GM19240 (cell line): ENCODE data around the gene PPP5C.
"Not testable (repeated sequence)": the region's sequence is repeated elsewhere in the genome, so short reads cannot be mapped to it uniquely, and the experiment has no call there.

Source experiments
- DNase-seq: peaks from one replicate; pipeline ENCODE4 v3.0.0; 2011; ENCODE audit warnings: low spot score; ENCODE audit not compliant: insufficient read length

PPP5C gene

DNA sequence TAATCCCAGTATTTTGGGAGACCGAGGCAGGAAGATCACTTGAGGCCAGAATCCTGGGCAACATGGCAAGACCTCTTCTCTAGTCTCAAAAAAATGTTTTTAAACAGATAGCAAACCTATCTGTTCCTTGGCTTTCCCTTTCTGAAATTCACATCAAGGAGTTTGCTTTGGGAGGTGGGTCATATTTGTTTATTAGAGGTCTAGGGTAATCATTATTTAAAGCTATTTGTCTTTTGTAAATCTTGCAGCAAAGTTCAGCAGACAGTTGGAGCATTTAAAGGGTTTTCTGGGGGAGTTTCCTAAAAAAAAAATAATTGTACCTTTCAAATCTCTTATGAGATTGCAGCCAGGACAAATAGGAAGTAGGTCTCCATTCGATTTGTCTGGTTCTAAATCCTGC, 17.5 kb downstream of the PPP5C start:
- DNase-seq: no peak

DNA sequence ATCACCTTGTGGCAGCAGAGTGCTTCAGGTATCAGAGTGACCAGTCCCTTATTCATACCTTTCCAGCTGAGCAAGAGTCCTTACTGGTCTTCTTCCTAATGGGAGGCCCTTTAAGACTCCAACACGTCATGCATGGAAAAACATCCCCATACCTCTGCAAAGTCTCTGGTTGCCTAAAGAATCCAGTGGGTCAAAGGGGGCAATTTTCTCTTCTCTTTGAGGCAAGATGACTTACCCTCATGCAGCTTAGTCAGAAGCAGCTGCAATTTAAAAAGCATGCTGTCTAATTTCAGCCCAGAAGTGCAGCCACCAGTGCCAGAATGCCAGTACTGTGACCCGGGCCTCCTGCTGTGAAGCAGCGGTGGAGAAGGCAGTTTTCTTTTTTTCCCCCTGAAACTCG, 18.7 kb downstream of the PPP5C start:
- no peak for DNase-seq

DNA sequence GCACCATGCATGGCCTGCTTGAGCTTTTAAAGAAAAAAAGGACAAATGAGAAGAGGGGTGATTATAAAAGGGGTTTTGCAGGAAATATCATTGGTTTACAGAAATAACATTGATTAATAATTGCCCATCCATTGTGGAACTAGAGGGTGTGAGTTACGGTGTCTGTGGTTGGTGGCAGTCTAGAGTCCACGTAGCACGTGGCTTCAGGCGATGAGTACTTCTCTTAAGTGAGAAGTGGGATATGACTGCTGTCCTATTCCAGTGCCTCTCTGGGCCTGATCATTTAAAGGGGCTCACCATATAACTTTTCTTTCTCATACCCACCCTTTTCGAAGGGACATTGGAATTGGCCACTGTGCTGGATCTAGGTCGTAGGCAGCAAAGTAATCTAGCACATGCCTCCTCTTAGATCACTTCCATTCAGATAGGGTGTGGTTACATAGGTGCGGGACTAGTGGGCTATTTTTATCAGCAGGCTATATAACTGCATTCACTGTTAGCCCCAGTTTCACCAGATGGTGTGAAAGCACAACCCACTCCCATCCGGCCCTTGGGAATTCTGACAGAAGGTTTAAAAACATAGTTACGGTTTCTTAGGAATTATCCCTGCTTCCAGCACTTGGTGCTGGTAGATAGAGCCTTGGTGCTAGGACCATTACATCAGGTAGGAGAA, 19.9 kb downstream of the PPP5C start:
- DNase-seq: no peak

DNA sequence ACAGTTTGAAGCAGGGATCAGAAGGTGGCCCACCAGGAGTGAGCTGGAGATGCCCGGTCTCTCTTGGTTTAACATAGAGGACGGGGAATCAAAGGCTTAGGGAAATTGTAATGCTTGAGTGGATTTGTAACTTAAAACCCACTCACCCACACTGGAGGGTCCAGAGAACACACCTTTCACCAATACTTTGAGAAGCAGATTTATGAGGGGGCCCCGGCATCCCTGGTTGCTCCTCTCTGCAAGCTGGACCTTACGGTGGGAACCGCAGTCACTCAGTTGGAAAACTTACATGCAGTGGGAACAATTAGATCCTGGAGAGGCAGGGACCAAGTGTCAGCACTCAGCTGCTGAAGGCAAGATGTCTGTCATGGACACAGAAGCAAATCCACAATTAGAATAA, 20.5 kb downstream of the PPP5C start:
- DNase-seq: no peak

DNA sequence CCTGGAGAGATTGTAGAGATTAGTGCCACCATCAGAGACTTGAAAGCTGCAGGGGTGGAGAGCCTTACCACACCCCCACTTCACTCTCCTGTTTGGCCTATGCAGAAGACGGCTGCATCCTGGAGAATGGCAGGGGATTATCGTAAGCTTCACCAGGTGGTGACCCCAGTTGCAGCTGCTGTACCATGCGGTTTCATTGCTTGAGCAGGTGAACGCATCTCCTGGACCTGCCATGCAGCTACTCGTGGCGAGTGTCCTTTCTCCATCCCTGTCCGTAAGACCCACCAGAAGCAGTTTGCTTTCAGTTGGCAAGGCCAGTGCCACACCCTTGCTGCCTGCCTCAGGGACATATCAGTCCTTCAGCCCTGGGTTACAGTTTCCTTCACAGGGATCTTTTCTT, 21.2 kb downstream of the PPP5C start:
- no peak for DNase-seq

DNA sequence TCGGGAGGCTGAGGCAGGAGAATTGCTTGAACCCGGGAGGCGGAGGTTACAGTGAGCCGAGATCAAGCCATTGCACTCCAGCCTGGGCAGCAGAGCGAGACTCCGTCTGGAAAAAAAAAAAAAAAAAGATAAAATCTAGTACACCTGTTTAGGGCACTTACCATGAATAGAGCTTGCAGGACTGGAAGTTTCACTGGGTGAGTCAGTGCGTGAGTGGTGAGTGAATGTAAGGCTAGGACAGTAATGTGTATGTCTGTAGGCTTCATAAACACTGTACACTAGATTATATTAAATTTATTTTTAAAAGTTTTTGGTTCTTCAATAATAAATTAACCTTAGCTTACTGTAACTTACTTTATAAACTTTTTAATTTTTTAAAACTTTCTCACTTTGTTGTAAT, 22.9 kb downstream of the PPP5C start:
- DNase-seq: no peak

DNA sequence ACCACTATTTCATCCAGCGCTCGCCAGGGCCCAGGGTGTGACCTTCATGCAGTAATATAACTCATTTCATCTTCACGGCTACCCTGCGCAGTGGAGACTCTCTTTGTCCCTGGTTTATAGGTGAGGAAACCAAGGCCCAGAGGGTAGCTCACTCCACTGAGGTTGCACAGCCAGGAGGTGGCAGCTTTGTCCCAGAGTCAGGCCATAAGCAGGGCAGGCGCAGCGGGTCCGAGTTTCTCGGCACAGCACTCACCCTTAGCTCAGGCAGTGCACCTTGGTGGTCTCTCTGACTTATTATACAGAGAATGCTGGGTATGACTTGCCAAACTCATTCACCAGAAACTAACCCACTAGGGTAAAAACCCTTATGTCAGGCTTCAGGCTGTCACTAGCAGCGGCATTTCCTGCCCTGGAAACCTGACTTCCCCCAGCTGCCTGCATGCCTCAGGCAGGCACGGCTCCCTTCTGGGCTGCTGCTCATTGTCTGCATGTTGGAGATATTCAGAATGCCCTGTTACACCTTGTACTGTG, 24.5 kb downstream of the PPP5C start:
- no peak for DNase-seq

DNA sequence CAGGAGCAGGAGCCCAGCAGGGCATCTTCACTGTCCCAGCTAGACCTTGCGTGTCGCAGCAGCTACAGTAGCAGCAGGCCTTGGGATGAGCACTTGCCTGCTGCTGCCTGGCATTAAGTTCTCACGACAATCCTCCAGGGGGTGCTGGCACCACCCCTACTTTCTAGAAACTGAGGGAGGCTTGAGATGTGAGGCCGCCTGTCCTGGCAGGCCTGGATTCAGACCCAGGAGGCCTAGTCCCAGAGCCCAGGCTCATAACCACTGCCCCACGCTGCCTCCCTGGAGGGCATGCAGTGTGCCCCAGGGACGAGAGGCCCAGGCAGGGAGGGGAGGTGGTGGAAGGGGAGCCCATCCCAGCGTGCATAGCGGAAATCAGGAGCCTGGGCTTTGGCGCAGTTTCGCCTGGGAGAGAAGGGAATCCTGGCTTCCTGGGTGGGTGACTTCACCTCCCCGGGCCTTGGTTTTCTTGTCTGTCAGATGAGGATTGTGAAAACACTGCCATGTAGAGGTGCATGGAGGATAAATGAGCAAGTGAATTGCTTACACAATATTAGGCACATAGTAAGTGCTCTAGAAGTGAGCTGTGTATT, 26.1 kb downstream of the PPP5C start:
- DNase-seq: no peak

DNA sequence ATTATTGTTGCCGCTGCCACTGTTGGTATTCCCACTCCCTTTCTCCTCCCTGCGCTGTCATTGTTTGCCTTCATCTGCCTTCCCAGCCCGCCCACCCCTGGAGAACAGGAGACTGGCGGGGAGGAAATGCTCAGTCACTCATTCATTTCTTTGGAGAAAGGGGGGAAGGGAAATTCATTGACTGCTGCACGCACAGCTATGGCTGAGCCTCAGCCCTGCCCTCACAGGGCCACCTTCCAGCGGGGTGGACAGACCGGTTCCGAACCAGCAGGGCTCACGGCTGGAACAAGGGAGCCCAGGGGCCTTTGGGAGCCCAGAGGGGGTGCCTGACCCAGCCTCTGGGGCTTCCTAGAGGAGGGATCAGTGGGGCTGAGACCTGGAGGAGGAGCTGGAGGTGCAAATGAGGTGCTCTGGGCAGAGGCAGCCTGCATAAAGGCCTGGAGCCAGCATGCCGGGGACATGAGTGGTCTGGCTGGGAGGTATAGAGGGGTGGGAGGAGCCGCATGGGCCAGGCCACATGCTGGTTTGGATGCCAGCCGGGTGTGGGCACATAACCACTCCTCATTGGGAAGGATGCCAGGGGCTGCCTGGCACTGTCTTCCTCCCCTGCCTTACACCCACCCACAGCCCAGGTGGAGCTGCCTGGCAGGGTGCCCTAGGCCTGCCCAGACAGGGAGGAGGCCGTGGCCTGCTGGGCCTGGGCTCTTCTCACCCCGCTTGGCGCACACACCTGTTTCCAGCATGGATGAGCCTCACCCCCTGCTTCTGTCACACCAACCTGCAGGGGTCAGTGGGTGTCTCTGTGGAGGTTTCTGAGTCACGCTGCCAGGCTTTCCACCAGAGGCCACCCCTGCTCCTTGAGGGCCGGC, 26.8 kb downstream of the PPP5C start:
- DNase-seq: no peak

DNA sequence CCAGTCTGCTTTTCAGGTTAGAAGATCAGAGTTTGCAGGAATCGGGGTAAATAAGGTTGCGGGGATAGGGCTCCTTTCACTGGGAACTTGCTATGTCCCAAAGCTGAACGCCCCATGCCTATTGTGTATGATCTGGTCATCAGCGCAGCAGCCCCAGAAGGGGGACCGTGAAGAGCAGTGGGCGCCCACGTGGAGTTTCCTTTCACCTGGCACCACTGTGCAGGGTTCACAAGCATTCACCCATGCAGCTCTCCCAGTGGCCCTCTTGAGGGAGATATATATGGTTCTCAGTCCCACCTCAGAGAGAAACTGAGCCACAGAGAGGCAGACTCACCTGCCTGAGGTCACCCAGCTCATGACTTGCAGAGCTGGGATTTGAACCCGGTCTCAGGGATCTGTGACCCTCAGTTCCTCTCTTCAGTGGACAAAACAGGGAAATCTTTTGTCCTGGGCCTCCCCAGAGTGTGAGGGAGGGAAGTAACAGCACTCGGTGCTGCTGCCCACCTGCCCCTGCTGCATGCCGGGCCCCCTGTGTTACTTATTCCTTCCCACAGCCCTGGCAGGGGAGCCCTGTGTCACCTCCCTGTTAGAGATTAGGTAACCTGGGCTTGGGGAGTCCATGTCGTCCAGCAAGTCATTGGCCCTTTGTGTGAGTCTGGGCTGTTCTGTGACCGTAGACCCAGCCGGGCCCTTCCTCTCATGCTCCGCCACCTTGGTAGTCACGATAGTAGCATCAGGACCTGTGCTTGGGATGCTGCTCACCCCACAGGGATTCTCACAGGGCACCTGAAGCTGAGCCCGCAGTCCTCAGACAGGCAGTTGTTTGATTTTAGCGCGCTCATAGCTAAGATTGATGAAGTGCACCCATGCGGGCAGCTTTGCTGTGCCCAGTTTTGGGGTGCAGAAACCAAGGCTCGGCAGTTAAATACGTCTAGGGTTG, 27.9 kb downstream of the PPP5C start:
- DNase-seq: no peak

DNA sequence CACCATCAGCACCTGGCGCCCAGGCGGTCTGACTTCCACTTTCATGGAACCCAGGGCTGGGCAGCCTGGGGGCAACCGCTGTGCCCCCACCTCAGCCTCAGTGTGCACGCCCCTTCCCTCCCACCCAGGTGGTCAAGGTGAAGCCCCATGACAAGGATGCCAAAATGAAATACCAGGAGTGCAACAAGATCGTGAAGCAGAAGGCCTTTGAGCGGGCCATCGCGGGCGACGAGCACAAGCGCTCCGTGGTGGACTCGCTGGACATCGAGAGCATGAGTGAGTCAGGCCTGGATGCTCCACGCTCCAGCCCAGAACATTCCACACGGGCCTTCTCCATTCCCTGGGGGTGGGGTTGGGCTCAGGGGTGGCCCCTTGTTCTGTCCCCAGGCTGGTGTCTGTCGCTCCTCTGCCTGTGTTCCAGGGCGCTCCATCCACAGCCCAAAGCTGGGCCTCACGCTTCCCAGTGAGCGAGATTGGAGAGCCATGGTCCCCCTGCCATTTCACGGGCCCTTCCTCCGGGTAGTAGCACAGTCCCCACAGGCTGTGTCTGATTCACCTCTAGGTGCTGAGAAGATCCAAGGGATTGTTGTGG, 28.7 kb downstream of the PPP5C start:
- DNase-seq: not testable (repeated sequence)

DNA sequence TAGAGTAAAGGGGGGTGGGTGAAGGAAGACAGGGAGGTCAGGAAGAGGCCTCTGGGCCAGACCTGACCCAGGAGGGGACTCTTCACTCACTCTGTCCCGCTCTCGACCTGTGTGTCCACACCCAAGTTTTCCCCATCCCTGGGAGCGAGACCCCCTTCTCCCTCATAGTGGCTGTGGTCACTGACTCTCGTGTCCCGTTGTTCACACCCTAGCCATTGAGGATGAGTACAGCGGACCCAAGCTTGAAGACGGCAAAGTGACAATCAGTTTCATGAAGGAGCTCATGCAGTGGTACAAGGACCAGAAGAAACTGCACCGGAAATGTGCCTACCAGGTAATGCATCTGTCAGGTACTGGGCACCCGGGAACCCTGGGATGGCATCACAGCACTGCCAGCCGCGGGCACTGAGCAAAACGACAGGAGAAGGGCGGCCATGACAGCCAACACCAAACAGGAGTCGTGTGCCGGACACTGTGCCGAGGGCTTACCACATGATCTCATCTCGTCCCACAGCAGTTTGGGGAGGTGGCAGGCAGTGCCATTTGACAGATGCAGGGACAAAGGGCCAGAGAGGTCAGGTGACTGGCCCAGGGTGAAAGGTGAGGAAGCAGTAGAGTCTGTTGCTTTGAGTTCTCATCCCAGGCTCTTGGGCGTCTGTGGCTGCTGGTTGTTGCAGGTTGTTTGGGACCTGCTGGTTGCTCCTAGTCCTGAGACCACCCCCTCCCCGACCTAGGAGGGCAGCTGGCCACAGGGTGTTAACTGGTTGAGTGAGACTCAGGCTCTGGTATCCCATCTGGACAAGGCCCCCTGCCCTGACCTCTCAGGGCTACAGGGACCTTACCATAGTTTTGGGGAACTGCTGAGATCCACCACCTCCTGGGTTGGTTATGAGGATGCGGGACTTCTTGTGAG, 29.6 kb downstream of the PPP5C start:
- no peak for DNase-seq

DNA sequence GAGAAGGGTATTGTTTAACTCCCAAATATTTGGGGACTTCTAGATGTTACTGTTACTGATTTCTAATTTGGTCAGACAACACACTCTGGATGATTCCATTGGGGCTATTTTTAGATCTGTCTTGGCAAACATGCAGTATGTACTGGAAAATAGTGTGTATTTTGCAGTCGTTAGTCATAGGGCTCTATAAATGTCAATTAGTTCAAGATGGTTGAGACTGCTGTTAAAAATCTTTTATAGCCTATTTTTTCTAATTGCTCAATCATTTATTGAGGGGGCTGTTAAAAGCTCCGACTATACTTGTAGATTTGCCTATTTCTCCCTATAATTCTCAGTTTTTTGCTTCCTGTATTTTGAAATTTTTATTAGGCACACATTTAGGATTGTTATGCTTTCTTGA, 31.4 kb downstream of the PPP5C start:
- DNase-seq: no peak

DNA sequence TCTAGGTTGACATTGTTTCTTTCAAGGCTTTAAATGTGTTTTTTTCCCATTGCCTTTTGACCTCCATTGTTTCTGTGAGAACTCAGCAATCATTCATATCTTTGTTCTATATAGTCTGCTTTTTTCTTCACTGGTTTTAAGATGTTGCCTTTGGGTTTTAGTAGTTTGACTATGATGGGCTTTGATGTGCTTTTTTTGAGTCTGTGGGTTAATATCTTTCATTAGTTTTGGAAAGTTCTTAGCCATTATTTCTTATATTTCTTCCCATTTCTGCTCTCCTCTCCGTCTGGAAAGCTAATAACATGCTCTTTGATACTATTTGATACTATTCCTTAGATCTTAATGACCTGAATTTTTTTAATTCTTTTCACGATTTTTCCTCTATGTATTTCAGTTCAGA, 33.8 kb downstream of the PPP5C start:
- DNase-seq: no peak

DNA sequence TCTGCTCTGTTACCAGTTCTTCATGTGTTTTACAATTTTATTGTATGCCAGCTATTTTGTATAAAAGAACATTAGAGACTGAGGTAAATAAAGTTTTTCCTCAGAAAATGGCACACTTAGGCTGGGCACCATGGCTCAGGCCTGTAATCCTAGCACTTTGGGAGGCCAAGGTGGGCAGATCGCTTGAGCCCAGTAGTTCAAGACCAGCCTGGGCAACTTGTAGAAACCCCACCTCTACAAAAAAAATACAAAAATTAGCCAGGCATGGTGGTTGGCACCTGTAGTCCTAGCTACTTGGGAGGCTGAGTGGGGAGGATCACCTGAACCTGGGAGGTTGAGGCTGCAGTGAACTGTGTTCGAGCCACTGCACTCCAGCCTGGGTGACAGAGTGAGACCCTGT, 34.5 kb downstream of the PPP5C start:
- no peak for DNase-seq

DNA sequence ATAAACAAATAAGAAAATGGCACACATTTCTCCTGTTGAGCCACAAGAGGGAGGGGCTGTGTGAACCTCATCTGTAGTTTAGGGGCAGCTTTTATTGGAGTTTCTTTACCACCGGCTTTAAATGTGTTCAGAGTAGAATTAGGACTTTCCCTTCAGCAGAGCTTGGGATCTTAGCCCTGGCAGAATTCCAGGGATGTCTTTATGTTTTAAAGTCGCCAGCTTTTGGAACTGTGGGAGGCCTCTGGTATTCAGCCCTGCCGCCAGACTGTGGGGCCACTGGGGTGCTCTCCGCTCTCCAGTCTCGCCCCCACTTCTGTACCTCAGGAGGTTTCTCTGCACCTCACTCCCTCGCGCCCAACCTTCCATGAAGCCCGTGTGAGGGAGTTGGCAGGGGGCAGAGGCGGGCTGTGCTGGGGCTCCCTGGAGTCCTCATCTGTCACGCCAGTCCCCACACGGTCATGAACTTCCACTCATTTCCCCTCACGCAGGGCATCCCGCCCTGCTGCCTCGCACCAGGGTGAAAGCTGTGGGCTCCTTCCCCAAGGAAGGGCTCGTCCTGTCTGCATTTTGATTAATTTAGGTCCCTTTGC, 35.0 kb downstream of the PPP5C start:
- DNase-seq: no peak

DNA sequence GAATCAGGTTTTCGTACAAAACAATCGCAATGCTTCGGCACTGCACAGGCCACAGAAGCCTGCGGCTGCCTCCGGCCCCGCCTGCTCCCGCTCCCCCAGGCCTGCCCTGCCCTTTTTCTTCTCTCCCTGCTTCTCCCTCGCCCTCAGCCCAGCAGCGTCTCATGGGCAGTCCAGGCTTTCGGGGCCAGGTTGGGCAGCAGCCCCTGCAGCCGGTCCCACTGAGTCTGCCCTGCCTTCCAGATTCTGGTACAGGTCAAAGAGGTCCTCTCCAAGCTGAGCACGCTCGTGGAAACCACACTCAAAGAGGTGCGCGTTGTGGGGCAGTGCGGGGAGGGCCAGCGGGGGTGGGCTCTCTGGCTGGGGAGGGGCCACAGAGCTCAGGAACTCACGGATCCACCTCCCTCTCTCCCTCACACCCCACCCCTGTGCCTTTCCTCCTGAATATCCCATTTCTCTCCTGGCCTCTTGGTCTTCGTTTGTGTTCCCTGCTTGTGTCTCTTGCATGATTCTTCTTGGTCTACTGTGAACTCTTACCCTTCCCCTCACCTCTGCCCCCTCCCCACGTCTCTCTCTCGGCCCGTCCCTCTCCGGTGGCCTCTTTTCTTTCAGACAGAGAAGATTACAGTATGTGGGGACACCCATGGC, 36.4 kb downstream of the PPP5C start:
- no peak for DNase-seq

DNA sequence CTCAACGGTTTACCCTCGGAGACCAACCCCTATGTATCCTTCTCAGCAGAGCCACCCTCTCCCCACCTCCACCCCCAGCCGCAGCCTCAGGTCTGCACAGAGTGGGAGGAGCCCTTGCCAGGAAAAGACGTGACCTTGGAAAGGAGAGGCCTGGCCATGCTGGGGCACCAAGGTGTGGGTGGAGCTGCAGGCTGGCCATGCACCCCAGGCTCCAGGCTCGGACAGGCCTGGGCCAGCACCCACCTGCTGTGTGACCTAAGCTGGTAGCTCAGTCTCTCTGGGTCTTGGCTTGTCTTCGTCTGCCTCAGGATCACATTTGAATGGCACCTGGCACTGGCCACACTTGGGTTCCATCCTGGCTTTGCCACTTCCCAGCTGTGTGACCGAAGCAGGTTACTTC, 37.0 kb downstream of the PPP5C start:
- DNase-seq: no peak

DNA sequence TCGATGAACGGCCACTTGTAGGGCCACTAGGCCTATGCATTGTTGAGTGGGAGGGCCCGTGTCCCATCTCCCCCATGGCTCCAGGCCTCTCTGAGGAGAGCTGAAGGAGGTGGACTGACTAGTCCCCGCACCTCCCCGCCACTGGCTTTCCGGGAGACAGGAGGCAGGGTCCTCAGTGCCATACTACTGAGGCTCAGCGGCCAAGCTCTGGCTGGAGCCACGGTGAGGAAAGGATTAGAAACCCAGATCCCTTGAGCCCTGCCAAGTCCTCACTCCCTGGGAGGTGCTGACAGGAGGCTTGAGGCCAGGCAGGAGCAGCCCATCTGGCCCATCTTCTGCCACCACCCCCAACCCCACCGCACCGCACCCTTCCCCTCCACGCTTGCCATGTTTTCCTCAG, 37.5 kb downstream of the PPP5C start:
- DNase-seq: no peak
